GM12872 (cell line): ENCODE measurements around the gene TEPSIN.

Experiments
- CTCF ChIP-seq: IDR thresholded peaks from 3 replicates; pipeline ENCODE4 v1.5.1; 2011; ENCODE audit warnings: low read depth, mild to moderate bottlenecking, low read length, moderate library complexity; ENCODE audit not compliant: insufficient read depth

TEPSIN gene

GRCh38 chr17:81252326-81252986, 13.6 kb upstream of the TEPSIN start:
- TF ChIP-seq CTCF, result no peak

- TF ChIP-seq CTCF, result no peak
Measured at GRCh38 chr17:81251709-81252301, 12.9 kb upstream of the TEPSIN start.

GRCh38 chr17:81251094-81251708, 12.3 kb upstream of the TEPSIN start:
- no peak for TF ChIP-seq CTCF

GRCh38 chr17:81250286-81251093, 11.6 kb upstream of the TEPSIN start:
- no peak for TF ChIP-seq CTCF

GRCh38 chr17:81249223-81250040, 10.6 kb upstream of the TEPSIN start:
- TF ChIP-seq CTCF, result no peak

GRCh38 chr17:81248649-81249048, 9.8 kb upstream of the TEPSIN start:
- no peak for TF ChIP-seq CTCF
